Muscle of leg (tissue), 11 donors: Measurements from ENCODE around the gene CACNA1C. TPM values are rescaled to one million over a fixed set of nuclear protein-coding genes. Genes with fewer than 3 reads are reported as not detected.

Experiments used
- DNase-seq: peaks from one replicate; pipeline ENCODE4 v3.0.0; 2013
- H3K27ac ChIP-seq: one replicate; pipeline ENCODE4 v1.5.1; 2013; ENCODE audit warnings: mild to moderate bottlenecking, low read length, control low read depth
- H3K27me3 ChIP-seq: one replicate; pipeline ENCODE4 v1.6.1; 2013; ENCODE audit warnings: low read length; ENCODE audit not compliant: control insufficient read depth, insufficient read depth
- H3K36me3 ChIP-seq: one replicate; pipeline ENCODE4 v1.6.1; 2013; ENCODE audit warnings: low read length; ENCODE audit not compliant: control insufficient read depth, insufficient read depth
- H3K4me1 ChIP-seq: one replicate; pipeline ENCODE4 v1.6.1; 2013; ENCODE audit warnings: low read length; ENCODE audit not compliant: control insufficient read depth, insufficient read depth
- H3K4me3 ChIP-seq: one replicate; pipeline ENCODE4 v1.5.1; 2013; ENCODE audit warnings: low read length, control low read depth
- H3K9me3 ChIP-seq: replicated peaks from 2 replicates; pipeline ENCODE4 v1.6.1; 2013; ENCODE audit warnings: low read depth, low read length; ENCODE audit not compliant: control insufficient read depth
- WGBS: methylation state at CpG from one replicate; pipeline ENCODE4 v1.1.5; 2013; ENCODE audit warnings: missing lambda C conversion rate; ENCODE audit not compliant: insufficient coverage; 5-methylcytosine and 5-hydroxymethylcytosine counted together
- polyA plus RNA-seq, 8 donors: library from polyadenylated mRNA; unstranded; fragments of 120-200 nt; gene quantifications; one replicate each; pipeline versions ENCODE4 v1.2.1 to v1.2.3, GENCODE V29; 2013; ENCODE audit warnings: inconsistent platforms in 1 of 8, low replicate concordance in 1 of 8; ENCODE audit not compliant: insufficient read length in 8 of 8, insufficient read depth in 1 of 8
- total RNA-seq: library from RNA; stranded (reverse); fragments of 120-200 nt; gene quantifications from one replicate; pipeline ENCODE4 v1.2.4, GENCODE V29; 2013

The CACNA1C gene
- total and polyA plus RNA-seq, 9 donors = 1.9 to 4.3 (median 3.6) TPM

- no peak for DNase-seq
- Histone ChIP-seq H3K4me1 (peaks cover 3% of the 10 kb centered on the region), H3K36me3 (no peaks in the 10 kb centered on the region), H3K9me3 (no peaks in the 10 kb centered on the region), H3K4me3 (no peak overlapping the region), H3K27ac (no peak overlapping the region), H3K27me3 (peaks cover 11% of the 10 kb centered on the region)
- WGBS = 77% methylated on average over 3 of the region's 4 CpGs
Observed at GRCh38 chr12:2173971-2174370, 121.2 kb downstream of the CACNA1C start.

GRCh38 chr12:2177003-2177402 is 124.2 kb downstream of the CACNA1C start:
- Histone ChIP-seq H3K9me3 (no peaks in the 10 kb centered on the region), H3K36me3 (no peaks in the 10 kb centered on the region), H3K27me3 (peaks cover 11% of the 10 kb centered on the region), H3K4me3 (no peak overlapping the region), H3K4me1 (peaks cover under 1% of the 10 kb centered on the region), H3K27ac (no peak overlapping the region)
- 60% methylated on average over 1 of the region's 6 CpGs for WGBS
- DNase-seq = no peak

- Histone ChIP-seq H3K4me3 (no peak overlapping the region), H3K9me3 (no peaks in the 10 kb centered on the region), H3K36me3 (no peaks in the 10 kb centered on the region), H3K27ac (no peak overlapping the region), H3K27me3 (peaks cover 11% of the 10 kb centered on the region), H3K4me1 (no peaks in the 10 kb centered on the region)
- DNase-seq = no peak
- whole genome bisulfite sequencing = no CpG with 5 or more reads among the region's 3 CpGs
Observed at GRCh38 chr12:2177751-2178150, 125.0 kb downstream of the CACNA1C start.

DNA sequence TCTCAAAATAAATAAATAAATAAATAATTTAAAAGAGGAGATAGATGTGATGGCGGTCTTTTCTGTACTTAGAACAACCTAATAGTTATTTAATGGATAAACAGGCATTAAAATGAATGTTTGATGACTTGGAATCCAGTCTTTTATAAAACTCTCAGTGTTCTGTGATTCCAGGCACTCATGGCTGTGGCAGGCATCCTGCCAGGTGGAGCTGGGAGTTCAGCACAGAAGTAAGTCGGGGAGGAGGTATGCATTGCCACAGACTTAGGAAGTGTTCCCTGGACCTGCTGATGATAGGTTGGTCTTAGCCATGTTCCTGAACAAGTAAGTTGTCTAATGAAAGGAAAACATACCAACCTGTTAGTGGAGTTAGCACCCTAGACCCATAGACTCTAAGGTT is 126.3 kb downstream of the CACNA1C start:
- Histone ChIP-seq H3K27ac (no peak overlapping the region), H3K4me3 (no peak overlapping the region), H3K36me3 (no peaks in the 10 kb centered on the region), H3K9me3 (no peaks in the 10 kb centered on the region), H3K4me1 (peaks cover 2% of the 10 kb centered on the region), H3K27me3 (peaks cover 10% of the 10 kb centered on the region)
- WGBS = 83% methylated on average over 1 of the region's 2 CpGs
- no peak for DNase-seq

DNA sequence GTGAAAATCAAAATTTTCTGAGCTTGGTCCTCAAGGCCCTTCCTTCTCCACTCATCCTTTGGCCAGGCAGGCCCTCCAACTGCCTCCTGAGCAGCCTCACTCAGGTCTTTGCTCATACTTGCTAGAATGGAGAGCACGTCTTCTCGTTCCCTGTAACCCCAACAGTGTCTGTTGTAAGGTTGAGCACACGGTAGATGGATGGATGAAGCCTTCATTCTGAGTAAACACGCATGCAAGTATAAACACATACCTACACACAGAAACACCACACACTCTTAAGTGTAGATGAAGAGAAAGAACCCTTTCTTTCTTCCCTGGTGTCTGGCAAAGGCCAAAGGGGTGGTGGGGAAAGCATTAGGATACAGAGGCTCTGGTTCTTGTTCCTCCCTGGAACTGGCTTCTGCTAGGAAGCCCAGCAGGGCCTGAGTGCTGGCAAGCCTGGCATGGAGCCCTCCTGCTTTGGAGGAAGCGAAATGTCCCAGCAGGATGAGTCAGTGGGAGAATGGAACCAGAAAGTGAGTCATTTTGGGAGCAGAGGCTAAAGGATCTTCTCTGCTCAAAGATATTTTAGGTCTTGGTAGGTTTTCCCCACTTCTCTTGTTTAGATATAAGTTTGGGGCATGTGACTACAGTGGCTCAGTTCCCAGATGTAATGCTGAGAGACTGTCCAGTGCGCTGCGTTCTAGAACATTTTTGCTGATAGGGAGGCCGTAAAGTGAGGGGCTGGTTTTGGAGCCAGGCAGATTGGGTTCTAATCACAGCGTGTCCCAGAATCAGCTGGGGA is 127.4 kb downstream of the CACNA1C start:
- 55% methylated on average over 4 of the region's 9 CpGs for WGBS
- Histone ChIP-seq H3K4me1 (peaks cover 2% of the 10 kb centered on the region), H3K4me3 (no peak overlapping the region), H3K27me3 (peaks cover 9% of the 10 kb centered on the region), H3K36me3 (no peaks in the 10 kb centered on the region), H3K9me3 (no peaks in the 10 kb centered on the region), H3K27ac (no peak overlapping the region)
- DNase-seq = peak; percentile 54

DNA sequence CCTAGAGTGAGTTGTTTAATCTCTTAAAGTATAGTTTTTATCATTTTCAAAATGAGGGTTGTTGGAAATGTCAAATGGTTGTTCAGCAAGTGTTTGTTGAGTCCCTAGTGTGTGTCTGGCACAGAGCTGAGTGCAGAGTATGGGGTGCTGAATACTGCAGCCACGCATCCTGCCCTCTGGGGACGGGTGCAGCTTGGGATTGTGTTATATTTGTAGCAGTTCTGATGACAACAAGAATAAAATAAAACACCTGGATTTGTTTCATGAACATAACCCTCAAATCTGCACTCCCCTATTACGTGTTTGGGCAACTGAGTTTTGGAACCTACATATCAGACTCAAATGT is 127.9 kb downstream of the CACNA1C start:
- no peaks in the 10 kb centered on the region for H3K9me3 ChIP-seq
- no CpG with 5 or more reads among the region's 3 CpGs for WGBS
- DNase-seq = no peak
- no peak overlapping the region for H3K4me3 ChIP-seq
- no peaks in the 10 kb centered on the region for H3K36me3 ChIP-seq
- H3K27ac ChIP-seq = no peak overlapping the region
- peaks cover 9% of the 10 kb centered on the region for H3K27me3 ChIP-seq
- H3K4me1 ChIP-seq = peaks cover 2% of the 10 kb centered on the region

- no peaks in the 10 kb centered on the region for H3K36me3 ChIP-seq
- no peak overlapping the region for H3K4me3 ChIP-seq
- no peaks in the 10 kb centered on the region for H3K9me3 ChIP-seq
- 65% methylated on average over 8 of the region's 23 CpGs for WGBS
- peak; percentile 68 for DNase-seq
- H3K27me3 ChIP-seq = no peaks in the 10 kb centered on the region
- no peak overlapping the region for H3K27ac ChIP-seq
- H3K4me1 ChIP-seq = peaks cover 2% of the 10 kb centered on the region
Observed at GRCh38 chr12:2183556-2184541, 131.1 kb downstream of the CACNA1C start.

DNA sequence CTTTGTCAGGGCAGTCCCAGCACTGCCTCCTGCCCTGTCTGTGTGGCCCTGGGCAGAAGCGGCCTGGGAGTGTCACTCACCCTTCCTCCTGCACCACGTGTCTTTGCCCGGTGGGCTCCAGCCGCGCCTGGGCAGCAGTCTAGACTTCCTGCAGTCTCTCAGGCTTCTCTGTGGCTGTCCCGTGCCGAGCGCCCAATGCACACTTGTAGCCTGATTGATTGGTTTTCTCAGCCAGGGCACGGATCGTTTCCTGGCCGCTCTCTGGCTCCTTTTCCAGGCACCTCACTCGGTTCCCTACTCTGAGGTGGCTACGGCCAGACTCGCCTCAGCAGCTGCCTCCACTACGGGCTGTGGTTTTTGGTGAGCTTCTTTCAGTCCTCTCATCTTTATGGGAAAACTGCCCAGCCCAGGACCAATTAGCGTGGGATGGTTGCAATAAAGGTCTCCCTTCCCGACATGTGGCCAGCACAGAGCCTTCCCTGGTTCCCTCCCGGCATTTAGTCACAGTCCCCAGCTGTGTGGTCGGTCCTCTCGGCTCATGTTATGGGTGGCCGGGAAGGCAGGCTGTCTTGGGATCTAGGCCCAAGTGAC is 133.1 kb downstream of the CACNA1C start:
- H3K27ac ChIP-seq = no peak overlapping the region
- 86% methylated on average over 16 of the region's 21 CpGs for WGBS
- DNase-seq = no peak
- H3K4me1 ChIP-seq = peaks cover 2% of the 10 kb centered on the region
- H3K36me3 ChIP-seq = no peaks in the 10 kb centered on the region
- no peak overlapping the region for H3K4me3 ChIP-seq
- no peaks in the 10 kb centered on the region for H3K9me3 ChIP-seq
- H3K27me3 ChIP-seq = no peaks in the 10 kb centered on the region

GRCh38 chr12:2187195-2187945 is 134.6 kb downstream of the CACNA1C start:
- Histone ChIP-seq H3K4me1 (peaks cover 2% of the 10 kb centered on the region), H3K4me3 (no peak overlapping the region), H3K27ac (no peak overlapping the region), H3K27me3 (no peaks in the 10 kb centered on the region), H3K9me3 (no peaks in the 10 kb centered on the region), H3K36me3 (no peaks in the 10 kb centered on the region)
- 84% methylated on average over 15 of the region's 15 CpGs for whole genome bisulfite sequencing
- DNase-seq = no peak
